ENCODE data around the gene RNU2-1.
"Not testable (repeated sequence)": the region's sequence is repeated elsewhere in the genome, so short reads cannot be mapped to it uniquely, and the experiment has no call there.

Gene RNU2-1

DNA sequence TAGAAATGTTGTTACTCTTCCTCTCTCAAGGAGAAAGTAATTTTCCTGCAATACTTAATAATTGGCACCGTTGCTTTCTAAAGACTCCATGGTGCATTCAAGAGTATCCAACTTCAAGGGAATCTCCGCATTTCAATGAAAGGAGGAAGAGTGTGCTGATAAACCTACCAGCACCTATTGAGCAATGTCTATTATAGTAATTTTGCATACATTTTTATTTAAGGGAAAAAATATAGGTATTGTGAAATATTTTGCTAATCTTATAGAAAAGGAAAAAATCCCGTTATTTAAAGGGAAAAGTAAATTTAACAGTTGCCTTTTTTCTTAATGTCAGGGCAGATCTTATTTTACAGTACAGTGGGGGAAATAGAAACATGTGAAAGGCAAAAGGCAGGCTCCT, 23.2 kb downstream of the RNU2-1 start:
- TF ChIP-seq, protein P1, sequence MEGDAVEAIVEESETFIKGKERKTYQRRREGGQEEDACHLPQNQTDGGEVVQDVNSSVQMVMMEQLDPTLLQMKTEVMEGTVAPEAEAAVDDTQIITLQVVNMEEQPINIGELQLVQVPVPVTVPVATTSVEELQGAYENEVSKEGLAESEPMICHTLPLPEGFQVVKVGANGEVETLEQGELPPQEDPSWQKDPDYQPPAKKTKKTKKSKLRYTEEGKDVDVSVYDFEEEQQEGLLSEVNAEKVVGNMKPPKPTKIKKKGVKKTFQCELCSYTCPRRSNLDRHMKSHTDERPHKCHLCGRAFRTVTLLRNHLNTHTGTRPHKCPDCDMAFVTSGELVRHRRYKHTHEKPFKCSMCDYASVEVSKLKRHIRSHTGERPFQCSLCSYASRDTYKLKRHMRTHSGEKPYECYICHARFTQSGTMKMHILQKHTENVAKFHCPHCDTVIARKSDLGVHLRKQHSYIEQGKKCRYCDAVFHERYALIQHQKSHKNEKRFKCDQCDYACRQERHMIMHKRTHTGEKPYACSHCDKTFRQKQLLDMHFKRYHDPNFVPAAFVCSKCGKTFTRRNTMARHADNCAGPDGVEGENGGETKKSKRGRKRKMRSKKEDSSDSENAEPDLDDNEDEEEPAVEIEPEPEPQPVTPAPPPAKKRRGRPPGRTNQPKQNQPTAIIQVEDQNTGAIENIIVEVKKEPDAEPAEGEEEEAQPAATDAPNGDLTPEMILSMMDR (IDR thresholded peaks at IDR 0.05; ENCODE audit: borderline replicate concordance, insufficient read depth, low read depth, low read length): no peak
- no peak overlapping the region for H3K4me3 ChIP-seq (ENCODE audit: low read depth, low read length)

DNA sequence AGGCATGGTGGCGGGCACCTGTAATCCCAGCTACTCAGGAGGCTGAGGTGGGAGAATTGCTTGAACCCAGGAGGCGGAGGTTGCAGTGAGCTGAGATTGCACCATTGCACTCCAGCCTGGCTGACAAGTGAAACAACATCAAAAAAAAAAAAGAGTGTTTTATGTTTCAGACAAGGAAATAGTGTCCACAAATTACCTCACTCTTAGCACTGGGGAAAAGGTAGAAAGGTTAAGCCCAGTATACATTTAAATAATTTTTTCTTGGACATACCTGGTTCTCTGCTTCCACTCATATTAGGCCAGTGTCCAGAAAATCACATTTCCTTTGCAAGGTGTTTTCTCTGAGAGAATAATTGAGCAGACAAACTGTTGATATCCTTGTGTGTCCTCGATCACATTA, 30.8 kb downstream of the RNU2-1 start:
- not testable (repeated sequence) for H3K4me3 ChIP-seq (ENCODE audit: low read depth, low read length)

DNA sequence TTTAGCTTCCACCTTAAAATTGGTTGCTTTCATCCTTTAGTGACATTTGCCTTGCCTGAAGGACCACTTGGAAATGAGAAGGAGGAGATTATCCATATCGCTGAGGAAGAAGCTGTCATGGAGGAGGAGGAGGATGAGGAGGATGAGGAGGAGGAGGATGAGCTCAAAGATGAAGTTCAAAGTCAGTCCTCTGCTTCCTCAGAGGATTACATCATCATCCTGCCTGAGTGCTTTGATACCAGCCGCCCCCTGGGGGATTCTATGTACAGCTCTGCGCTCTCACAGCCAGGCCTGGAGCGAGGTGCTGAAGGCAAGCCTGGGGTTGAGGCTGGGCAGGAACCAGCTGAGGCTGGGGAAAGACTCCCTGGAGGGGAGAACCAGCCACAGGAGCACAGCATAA, 33.6 kb downstream of the RNU2-1 start:
- no peak overlapping the region for H3K4me3 ChIP-seq (ENCODE audit: low read depth, low read length)
- TF ChIP-seq, protein P1 (IDR thresholded peaks at IDR 0.05; ENCODE audit: borderline replicate concordance, insufficient read depth, low read depth, low read length): no peak

DNA sequence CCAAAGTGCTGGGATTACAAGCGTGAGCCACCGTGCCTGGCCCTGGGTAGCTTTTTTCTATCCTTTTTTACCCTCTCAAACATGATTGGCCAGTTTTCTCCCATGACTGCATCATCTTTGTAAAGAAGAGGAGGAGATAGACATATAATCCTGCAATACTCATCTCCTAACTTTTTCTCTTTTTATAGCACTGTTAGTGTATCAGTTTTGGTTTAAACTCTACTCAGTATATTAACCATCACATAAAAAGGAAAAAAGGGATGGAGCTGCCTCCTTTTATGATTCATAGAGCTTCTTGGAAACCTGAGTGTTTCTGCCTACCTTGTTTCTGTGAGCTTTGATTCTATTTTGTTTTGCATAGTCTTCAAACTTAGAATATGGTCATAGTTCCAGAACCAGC, 34.1 kb downstream of the RNU2-1 start:
- TF ChIP-seq, protein P1 (IDR thresholded peaks at IDR 0.05; ENCODE audit: borderline replicate concordance, insufficient read depth, low read depth, low read length): no peak
- H3K4me3 ChIP-seq (ENCODE audit: low read depth, low read length): no peak overlapping the region

GRCh38 chr17:43193251-43193650, 40.5 kb downstream of the RNU2-1 start:
- H3K4me3 ChIP-seq (ENCODE audit: low read depth, low read length): no peak overlapping the region
- TF ChIP-seq, protein P1 (IDR thresholded peaks at IDR 0.05; ENCODE audit: borderline replicate concordance, insufficient read depth, low read depth, low read length): no peak

DNA sequence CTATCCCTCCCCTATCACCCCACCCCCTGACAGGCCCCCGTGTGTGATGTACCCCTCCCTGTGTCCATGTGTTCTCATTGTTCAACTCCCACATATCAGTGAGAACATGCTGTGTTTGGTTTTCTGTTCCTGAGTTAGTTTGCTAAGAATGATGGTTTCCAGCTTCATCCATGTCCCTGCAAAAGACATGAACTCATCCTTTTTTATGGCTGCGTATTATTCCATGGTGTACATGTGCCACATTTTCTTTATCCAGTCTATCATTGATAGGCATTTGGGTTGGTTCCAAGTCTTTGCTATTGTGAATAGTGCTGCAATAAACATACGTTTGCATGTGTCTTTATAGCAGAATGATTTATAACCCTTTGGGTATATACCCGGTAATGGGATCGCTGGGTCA, 47.1 kb downstream of the RNU2-1 start:
- not testable (repeated sequence) for H3K4me3 ChIP-seq (ENCODE audit: low read depth, low read length)

- no peak overlapping the region for H3K4me3 ChIP-seq (ENCODE audit: low read depth, low read length)
- TF ChIP-seq, protein P1 (IDR thresholded peaks at IDR 0.05; ENCODE audit: borderline replicate concordance, insufficient read depth, low read depth, low read length): no peak
Measured at GRCh38 chr17:43183921-43184320, 49.9 kb downstream of the RNU2-1 start.

Data from GM12875 (cell line).